ENCODE results near the gene ACBD6.

GRCh38 chr1:180458807-180459206 lies 43.6 kb downstream of the ACBD6 start:
- TF ChIP-seq YY1 (IDR thresholded peaks at IDR 0.05; ENCODE audit: low read depth, low read length) (no peak), CBFB (IDR thresholded peaks at IDR 0.05; ENCODE audit: low read depth) (no peak), POLR2AphosphoS2 (IDR thresholded peaks at IDR 0.05; ENCODE audit: low read depth, low read length) (no peak), POLR2A (IDR thresholded peaks at IDR 0.05; ENCODE audit: low read depth, low read length) (no peak), CTCF (IDR thresholded peaks at IDR 0.05 in 2 of 3, conservative IDR thresholded peaks at IDR 0.05 in 1 of 3; ENCODE audit: control insufficient read depth in 2 of 3, extremely low read depth in 1 of 3, insufficient read depth in 1 of 3, low read depth in 3 of 3, low read length in 3 of 3) (no peak), RAD51 (IDR thresholded peaks at IDR 0.05) (no peak), RFX5 (IDR thresholded peaks at IDR 0.05; ENCODE audit: low read depth, low read length) (no peak), NFXL1 (IDR thresholded peaks at IDR 0.05; ENCODE audit: borderline replicate concordance) (no peak), POLR2AphosphoS5 (IDR thresholded peaks at IDR 0.05; ENCODE audit: low read length) (no peak), ZSCAN29 (IDR thresholded peaks at IDR 0.05) (no peak), KAT2A (conservative IDR thresholded peaks at IDR 0.05; ENCODE audit: control insufficient read depth, low read depth, low read length) (no peak), EGR1 (IDR thresholded peaks at IDR 0.05; ENCODE audit: borderline replicate concordance in 1 of 2, low read depth in 2 of 2, low read length in 2 of 2) (no peak), CHD2 (IDR thresholded peaks at IDR 0.05; ENCODE audit: borderline replicate concordance, low read depth, low read length) (no peak)
- TF ChIP-seq, protein P1, sequence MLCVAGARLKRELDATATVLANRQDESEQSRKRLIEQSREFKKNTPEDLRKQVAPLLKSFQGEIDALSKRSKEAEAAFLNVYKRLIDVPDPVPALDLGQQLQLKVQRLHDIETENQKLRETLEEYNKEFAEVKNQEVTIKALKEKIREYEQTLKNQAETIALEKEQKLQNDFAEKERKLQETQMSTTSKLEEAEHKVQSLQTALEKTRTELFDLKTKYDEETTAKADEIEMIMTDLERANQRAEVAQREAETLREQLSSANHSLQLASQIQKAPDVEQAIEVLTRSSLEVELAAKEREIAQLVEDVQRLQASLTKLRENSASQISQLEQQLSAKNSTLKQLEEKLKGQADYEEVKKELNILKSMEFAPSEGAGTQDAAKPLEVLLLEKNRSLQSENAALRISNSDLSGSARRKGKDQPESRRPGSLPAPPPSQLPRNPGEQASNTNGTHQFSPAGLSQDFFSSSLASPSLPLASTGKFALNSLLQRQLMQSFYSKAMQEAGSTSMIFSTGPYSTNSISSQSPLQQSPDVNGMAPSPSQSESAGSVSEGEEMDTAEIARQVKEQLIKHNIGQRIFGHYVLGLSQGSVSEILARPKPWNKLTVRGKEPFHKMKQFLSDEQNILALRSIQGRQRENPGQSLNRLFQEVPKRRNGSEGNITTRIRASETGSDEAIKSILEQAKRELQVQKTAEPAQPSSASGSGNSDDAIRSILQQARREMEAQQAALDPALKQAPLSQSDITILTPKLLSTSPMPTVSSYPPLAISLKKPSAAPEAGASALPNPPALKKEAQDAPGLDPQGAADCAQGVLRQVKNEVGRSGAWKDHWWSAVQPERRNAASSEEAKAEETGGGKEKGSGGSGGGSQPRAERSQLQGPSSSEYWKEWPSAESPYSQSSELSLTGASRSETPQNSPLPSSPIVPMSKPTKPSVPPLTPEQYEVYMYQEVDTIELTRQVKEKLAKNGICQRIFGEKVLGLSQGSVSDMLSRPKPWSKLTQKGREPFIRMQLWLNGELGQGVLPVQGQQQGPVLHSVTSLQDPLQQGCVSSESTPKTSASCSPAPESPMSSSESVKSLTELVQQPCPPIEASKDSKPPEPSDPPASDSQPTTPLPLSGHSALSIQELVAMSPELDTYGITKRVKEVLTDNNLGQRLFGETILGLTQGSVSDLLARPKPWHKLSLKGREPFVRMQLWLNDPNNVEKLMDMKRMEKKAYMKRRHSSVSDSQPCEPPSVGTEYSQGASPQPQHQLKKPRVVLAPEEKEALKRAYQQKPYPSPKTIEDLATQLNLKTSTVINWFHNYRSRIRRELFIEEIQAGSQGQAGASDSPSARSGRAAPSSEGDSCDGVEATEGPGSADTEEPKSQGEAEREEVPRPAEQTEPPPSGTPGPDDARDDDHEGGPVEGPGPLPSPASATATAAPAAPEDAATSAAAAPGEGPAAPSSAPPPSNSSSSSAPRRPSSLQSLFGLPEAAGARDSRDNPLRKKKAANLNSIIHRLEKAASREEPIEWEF (IDR thresholded peaks at IDR 0.05; ENCODE audit: insufficient replicate concordance, low read depth, low read length), result no peak

All from GM12878 (cell line).